ENCODE measurements around the gene ASCL2.

Gene ASCL2

GRCh38 chr11:2271327-2272227 is 1.2 kb upstream of the ASCL2 start:
- no peak for DNase-seq

- DNase-seq: peak; percentile 34 to 57
Measured at GRCh38 chr11:2271077-2271326, 614 bp upstream of the ASCL2 start.

- DNase-seq: peak; percentile 26
Measured at GRCh38 chr11:2269601-2270321, 627 bp downstream of the ASCL2 start.

GRCh38 chr11:2268729-2269600 is 1.4 kb downstream of the ASCL2 start:
- peak; percentile 78 to 84 for DNase-seq

GRCh38 chr11:2267851-2268728 is 2.3 kb downstream of the ASCL2 start:
- no peak for DNase-seq

GRCh38 chr11:2267306-2267850 is 3.0 kb downstream of the ASCL2 start:
- DNase-seq: no peak

- no peak for DNase-seq
Measured at GRCh38 chr11:2266586-2267305, 3.6 kb downstream of the ASCL2 start.

- DNase-seq: no peak
Measured at GRCh38 chr11:2265854-2266585, 4.4 kb downstream of the ASCL2 start.

- no peak for DNase-seq
Measured at GRCh38 chr11:2265396-2265795, 5.0 kb downstream of the ASCL2 start.

GRCh38 chr11:2264366-2265053 is 5.9 kb downstream of the ASCL2 start:
- DNase-seq: no peak

GRCh38 chr11:2263724-2264360 is 6.5 kb downstream of the ASCL2 start:
- DNase-seq: no peak

GRCh38 chr11:2263071-2263565 is 7.3 kb downstream of the ASCL2 start:
- DNase-seq: no peak

GRCh38 chr11:2262301-2263070 is 7.9 kb downstream of the ASCL2 start:
- DNase-seq: no peak

- no peak for DNase-seq
Measured at GRCh38 chr11:2261436-2262230, 8.8 kb downstream of the ASCL2 start.

GRCh38 chr11:2260491-2261364 is 9.7 kb downstream of the ASCL2 start:
- no peak for DNase-seq

- DNase-seq: no peak
Measured at GRCh38 chr11:2259897-2260451, 10.4 kb downstream of the ASCL2 start.

Measured in activated CD4-positive, alpha-beta T cell treated with anti-CD3 and anti-CD28 coated beads, Interleukin-2, amount 50 U/mL, for 4 hours (primary cell).